ENCODE measurements around the gene GIMAP8. TPM values are rescaled to one million over a fixed set of nuclear protein-coding genes. Genes with fewer than 3 reads are reported as not detected.

GIMAP8 gene
- total and polyA plus RNA-seq, 2 of the 8 experiments (the other 6 are each of a cell fraction or from before 2014, with no cell fraction given), result not detected

DNA sequence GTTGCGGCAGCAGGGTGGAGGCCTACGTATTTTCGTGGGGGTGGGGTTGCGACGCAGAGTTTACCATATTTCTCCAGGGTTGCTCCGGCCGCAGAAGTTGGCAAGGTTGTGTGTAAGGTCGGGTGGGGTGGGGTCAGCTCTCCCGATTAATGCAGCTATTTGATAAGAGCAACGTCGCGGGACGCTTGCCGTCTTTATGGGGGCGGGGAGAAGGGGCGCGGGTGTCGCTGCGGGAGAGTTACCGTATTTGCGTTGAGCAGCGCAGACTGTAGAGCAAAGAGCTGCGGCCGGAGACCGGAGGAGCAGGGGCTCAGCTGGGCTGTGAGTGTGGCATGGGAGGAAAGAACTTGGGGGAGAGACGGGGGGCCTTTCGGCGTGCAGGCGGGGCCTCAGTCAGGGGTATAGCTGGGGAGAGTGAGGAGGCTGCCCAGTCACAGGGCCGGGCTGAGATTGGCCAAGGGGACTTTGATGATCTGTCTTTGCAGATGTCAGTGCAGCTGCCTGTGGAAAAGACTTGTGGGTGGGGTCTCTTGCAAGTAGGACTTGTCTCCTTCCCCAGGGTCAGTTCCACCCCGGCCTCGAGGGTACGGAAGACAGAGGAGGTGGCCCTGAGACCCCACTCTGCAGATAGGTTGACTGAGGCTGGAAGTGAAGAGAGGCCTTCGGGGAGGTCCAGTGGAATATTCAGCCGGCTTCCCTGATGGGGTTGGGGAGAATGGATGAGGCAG lies 44.7 kb upstream of the GIMAP8 start:
- H3K23me2 ChIP-seq (ENCODE audit: low read depth, low read length), result peaks cover 4% of the 10 kb centered on the region; the same call in 1 of the 2 replicates
- H2BK15ac ChIP-seq (ENCODE audit: low read length), result peak overlapping the region; percentile 4; the same call in 1 of the 2 replicates
- H3K27me3 ChIP-seq (replicated peaks in 1 of 4; ENCODE audit: control insufficient read depth in 3 of 4, extremely low read depth in 1 of 4, insufficient read depth in 3 of 4, low read length in 3 of 4), result no peaks in the 10 kb centered on the region
- H2BK120ac ChIP-seq (replicated peaks; ENCODE audit: low read depth, low read length), result peak overlapping the region; percentile 81
- FAIRE-seq (no peak), DNase-seq (ENCODE audit: low read depth in 1 of 2, low spot score in 2 of 2) (peak in 1 of 2 experiments; percentile 78)
- peak overlapping the region; percentile 60 for H4K5ac ChIP-seq (ENCODE audit: insufficient read length, low read depth, low read length)
- CTCF ChIA-PET (ENCODE audit: partially characterized antibody), result interaction anchor here (0.9 to 3.8 kb wide), 12 partner anchors 12 to 90 kb away, joined by 3 to 16 read pairs (median 6); no protein-coding TSS in a partner anchor
- peak overlapping the region; percentile 45 for H2BK12ac ChIP-seq (ENCODE audit: low read depth, low read length)
- H3K27ac ChIP-seq (ENCODE audit: low read depth, low read length), result peak overlapping the region; percentile 40; the same call in 1 of the 2 replicates
- H3K23ac ChIP-seq (ENCODE audit: insufficient read length), result no peak overlapping the region
- peaks cover 0 to 24% of the 10 kb centered on the region in 2 experiments; a peak in 2 of 4 replicates for H3K79me2 ChIP-seq (ENCODE audit: control insufficient read depth in 1 of 2, insufficient read depth in 2 of 2, low read length in 2 of 2)
- no peak overlapping the region for H3K14ac ChIP-seq (ENCODE audit: insufficient read length)
- POLR2A ChIA-PET (ENCODE audit: partially characterized antibody), result interaction anchor here (0.7 to 14.9 kb wide), 14 partner anchors 8 to 94 kb away, joined by 3 to 230 read pairs (median 8); partner anchors contain the start of gene REPIN1
- peak overlapping the region; percentile 60 for H3K56ac ChIP-seq (replicated peaks; ENCODE audit: insufficient read length, low read depth, low read length)
- peaks cover 7 to 24% (median 10%) of the 10 kb centered on the region in 4 experiments; a peak in 7 of 8 replicates for H3K36me3 ChIP-seq (ENCODE audit: control insufficient read depth in 2 of 4, insufficient read depth in 4 of 4, low read length in 3 of 4)
- peak overlapping the region; percentile 67; the same call in 1 of the 2 replicates for H2AK5ac ChIP-seq (ENCODE audit: low read depth, low read length)
- peak overlapping the region; percentile 100; the same call in 1 of the 2 replicates for H2BK5ac ChIP-seq (ENCODE audit: low read depth, low read length)
- H3K79me1 ChIP-seq (ENCODE audit: low read depth, low read length), result peaks cover 5% of the 10 kb centered on the region
- H3K4me2 ChIP-seq (ENCODE audit: insufficient read depth in 1 of 2, low read depth in 2 of 2, low read length in 2 of 2), result peak overlapping the region; percentile 75 to 77
- peak overlapping the region; percentile 32 for H4K8ac ChIP-seq (ENCODE audit: extremely low read depth, insufficient read depth, low read length)
- H2BK20ac ChIP-seq (ENCODE audit: low read length), result peak overlapping the region; percentile 18; the same call in 1 of the 2 replicates
- H3K18ac ChIP-seq (ENCODE audit: extremely low read depth, low read length), result peak overlapping the region; percentile 42
- peak overlapping the region; percentile 49 to 79 (median 61) for H3K4me3 ChIP-seq (ENCODE audit: extremely low read depth in 1 of 4, insufficient read depth in 2 of 4, low read depth in 3 of 4, low read length in 4 of 4)
- H4K91ac ChIP-seq (replicated peaks; ENCODE audit: insufficient read length, low read length), result peak overlapping the region; percentile 80
- H2AFZ ChIP-seq (ENCODE audit: low read length), result no peak overlapping the region
- no peak overlapping the region for H3K4ac ChIP-seq (replicated peaks; ENCODE audit: insufficient read length, low read depth, low read length)
- peak overlapping the region in 3 of 4 experiments; percentile 8 to 43 (median 42); a peak in 4 of 7 replicates for H3K9ac ChIP-seq (replicated peaks in 1 of 4; ENCODE audit: extremely low read depth in 1 of 4, low read depth in 3 of 4, low read length in 3 of 4)
- no peaks in the 10 kb centered on the region for H4K20me1 ChIP-seq (replicated peaks in 1 of 2; ENCODE audit: control insufficient read depth in 1 of 2, insufficient read depth in 2 of 2, low read length in 2 of 2)
- H3K9me3 ChIP-seq (ENCODE audit: insufficient read depth in 2 of 2, low read depth in 1 of 2, low read length in 1 of 2), result no peaks in the 10 kb centered on the region
- WGBS, 2 experiments (ENCODE audit: extremely low coverage in 1 of 2, insufficient coverage in 1 of 2, insufficient read length in 1 of 2, insufficient replicate concordance in 2 of 2, low coverage in 1 of 2, low lambda C conversion rate in 2 of 2, missing lambda C conversion rate in 1 of 2), result 7% methylated on average over 29 of the region's 35 CpGs; no CpG with 5 or more reads in 1 of the 2 experiments
- H3K4me1 ChIP-seq (replicated peaks in 1 of 4; ENCODE audit: control insufficient read depth in 3 of 4, insufficient read depth in 4 of 4, low read length in 3 of 4), result peaks cover 34 to 51% (median 40%) of the 10 kb centered on the region in 4 experiments
- TF ChIP-seq FOSL1 (IDR thresholded peaks at IDR 0.05; ENCODE audit: insufficient read depth, low read depth, low read length) (0 out of 2 replicates have a peak, but pooled peaks have one; percentile 75), NANOG (IDR thresholded peaks at IDR 0.05; ENCODE audit: insufficient read depth, low read depth, low read length, poor library complexity, severe bottlenecking) (no peak), MAFK (IDR thresholded peaks at IDR 0.05; ENCODE audit: low read depth, low read length) (peak; percentile 50; the same call in 1 of the 2 replicates), HDAC6 (IDR thresholded peaks at IDR 0.05; ENCODE audit: low read depth, low read length) (no peak), BRCA1 (IDR thresholded peaks at IDR 0.05; ENCODE audit: low read depth, low read length) (no peak), EP300 (IDR thresholded peaks at IDR 0.05; ENCODE audit: borderline replicate concordance in 1 of 2, low read depth in 2 of 2, low read length in 2 of 2) (no peak), ASH2L (IDR thresholded peaks at IDR 0.05; ENCODE audit: low read length) (peak; percentile 45), KDM1A (IDR thresholded peaks at IDR 0.05; ENCODE audit: borderline replicate concordance, low read length) (peak; percentile 79)
- TF ChIP-seq, protein P1, sequence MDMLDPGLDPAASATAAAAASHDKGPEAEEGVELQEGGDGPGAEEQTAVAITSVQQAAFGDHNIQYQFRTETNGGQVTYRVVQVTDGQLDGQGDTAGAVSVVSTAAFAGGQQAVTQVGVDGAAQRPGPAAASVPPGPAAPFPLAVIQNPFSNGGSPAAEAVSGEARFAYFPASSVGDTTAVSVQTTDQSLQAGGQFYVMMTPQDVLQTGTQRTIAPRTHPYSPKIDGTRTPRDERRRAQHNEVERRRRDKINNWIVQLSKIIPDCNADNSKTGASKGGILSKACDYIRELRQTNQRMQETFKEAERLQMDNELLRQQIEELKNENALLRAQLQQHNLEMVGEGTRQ (IDR thresholded peaks at IDR 0.05; ENCODE audit: low read length), result no peak

Data from H1 (cell line).